GM12872 (cell line): ENCODE measurements around the gene RGS9BP.

ENCODE experiments used
- CTCF ChIP-seq: IDR thresholded peaks from 3 replicates; pipeline ENCODE4 v1.5.1; 2011; ENCODE audit warnings: low read depth, mild to moderate bottlenecking, low read length, moderate library complexity; ENCODE audit not compliant: insufficient read depth

RGS9BP gene

GRCh38 chr19:32720216-32720935, 44.7 kb downstream of the RGS9BP start:
- TF ChIP-seq CTCF, result no peak

DNA sequence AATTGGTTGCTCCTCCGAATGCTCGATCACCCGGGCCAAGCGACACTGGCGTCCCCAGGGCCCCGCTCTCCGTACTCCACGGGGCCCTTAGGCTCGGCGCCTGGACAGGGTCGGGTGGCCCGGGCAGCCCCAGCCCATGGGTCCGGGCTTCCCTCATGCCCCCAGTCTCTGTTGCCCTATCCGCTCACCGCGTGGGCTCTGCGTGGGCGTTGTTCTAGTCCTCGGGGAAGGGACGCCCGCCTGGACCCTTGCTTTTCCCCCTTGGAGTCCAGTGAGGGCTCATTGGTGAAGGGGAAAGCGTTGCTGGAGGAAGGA, 45.2 kb downstream of the RGS9BP start:
- TF ChIP-seq CTCF, result no peak
